GM19397 (cell line): ENCODE results near the gene HERPUD2.
"Not testable (repeated sequence)": the region's sequence is repeated elsewhere in the genome, so short reads cannot be mapped to it uniquely, and the experiment has no call there.

Experiments
- ATAC-seq: cut with Tn5 transposase; IDR thresholded peaks from one replicate; pipeline ENCODE4 v1.9.1; 2021; ENCODE audit warnings: mild to moderate bottlenecking, moderate library complexity; ENCODE audit not compliant: unreplicated experiment

Gene HERPUD2

GRCh38 chr7:35714862-35715261 is 19.9 kb upstream of the HERPUD2 start:
- ATAC-seq, result no peak

- no peak for ATAC-seq
Observed at GRCh38 chr7:35714407-35714806, 19.5 kb upstream of the HERPUD2 start.

DNA sequence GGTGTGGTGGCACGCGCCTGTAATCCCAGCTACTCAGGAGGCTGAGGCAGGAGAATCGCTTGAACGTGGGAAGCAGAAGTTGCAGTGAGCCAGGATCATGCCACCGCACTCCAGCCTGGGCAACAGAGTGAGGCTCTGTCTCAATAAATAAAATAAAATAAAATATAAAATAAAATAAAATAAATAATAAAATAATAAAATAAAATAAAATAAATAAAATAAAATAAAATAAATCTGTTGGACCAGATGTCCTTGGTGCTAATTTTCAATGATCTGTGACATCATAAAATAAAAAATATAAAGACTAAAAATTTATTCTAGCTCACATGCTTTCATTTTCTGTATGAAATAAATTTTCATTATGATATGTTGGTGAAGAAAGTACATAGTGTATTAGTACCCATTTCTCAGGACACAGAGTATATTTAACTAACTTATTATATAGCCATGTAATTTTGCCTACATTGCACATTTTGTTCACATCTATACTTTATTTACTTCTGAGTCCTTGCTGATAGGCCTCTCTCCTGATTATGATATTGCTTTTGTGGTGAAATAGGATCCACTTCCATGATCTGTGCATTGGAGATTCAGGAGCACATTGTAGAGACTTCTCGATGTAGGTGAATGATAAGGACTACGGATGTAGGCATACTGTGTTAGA is 17.8 kb upstream of the HERPUD2 start:
- no peak for ATAC-seq

GRCh38 chr7:35707422-35707821 is 12.5 kb upstream of the HERPUD2 start:
- ATAC-seq, result no peak

GRCh38 chr7:35705932-35706461 is 11.1 kb upstream of the HERPUD2 start:
- ATAC-seq, result no peak

DNA sequence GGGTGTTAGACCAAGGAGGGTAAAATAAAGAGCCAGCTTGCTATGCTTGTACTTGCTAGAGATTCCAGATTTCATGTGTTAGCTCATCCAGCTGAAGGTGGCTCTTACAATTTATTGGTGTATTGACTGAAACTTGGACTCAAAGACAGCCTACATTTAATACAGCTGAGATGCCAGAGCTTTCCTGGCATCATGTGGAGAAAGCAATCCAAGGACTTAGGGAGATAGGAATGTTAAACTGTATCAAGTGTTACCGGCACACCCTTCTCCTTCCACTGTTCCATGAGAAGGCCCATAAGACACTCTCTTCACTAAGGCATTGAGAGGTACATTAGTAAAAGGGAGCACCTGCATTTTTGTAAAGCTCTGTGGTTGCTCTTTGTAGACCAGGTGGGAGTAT is 9.3 kb upstream of the HERPUD2 start:
- no peak for ATAC-seq

- no peak for ATAC-seq
Observed at GRCh38 chr7:35702541-35702940, 7.6 kb upstream of the HERPUD2 start.

DNA sequence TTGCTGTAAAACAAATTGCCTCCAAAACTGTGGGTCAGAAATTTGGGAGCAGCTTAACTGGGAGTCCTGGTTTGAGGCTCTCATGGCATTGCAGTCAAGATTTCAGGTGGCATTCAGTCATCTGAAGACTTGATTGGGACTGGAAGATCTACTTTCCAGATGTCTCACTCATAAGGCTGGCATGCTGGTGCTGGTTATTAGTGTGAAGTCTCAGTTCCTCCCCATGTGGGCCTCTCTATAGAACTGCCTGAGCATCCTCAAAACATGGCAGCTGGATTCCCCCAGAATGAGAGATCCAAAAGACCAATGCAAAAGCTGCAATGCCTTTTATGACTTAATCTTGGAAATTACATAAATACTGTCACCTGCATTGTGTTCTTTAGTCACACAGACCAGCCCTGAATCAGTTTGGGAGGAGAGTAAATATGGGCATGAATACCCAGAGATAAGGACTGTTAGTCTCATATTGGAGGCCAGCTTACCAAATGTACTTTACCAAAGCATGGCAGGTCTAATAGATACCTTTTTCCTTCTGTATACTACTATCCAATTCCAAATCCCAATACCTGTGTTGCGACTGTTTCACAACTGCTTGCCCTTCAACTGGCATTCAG is 6.5 kb upstream of the HERPUD2 start:
- ATAC-seq, result peak; percentile 61

- ATAC-seq, result no peak
Observed at GRCh38 chr7:35700865-35701264, 5.9 kb upstream of the HERPUD2 start.

- no peak for ATAC-seq
Observed at GRCh38 chr7:35700333-35700732, 5.4 kb upstream of the HERPUD2 start.

GRCh38 chr7:35699796-35700305 is 4.9 kb upstream of the HERPUD2 start:
- ATAC-seq, result no peak

DNA sequence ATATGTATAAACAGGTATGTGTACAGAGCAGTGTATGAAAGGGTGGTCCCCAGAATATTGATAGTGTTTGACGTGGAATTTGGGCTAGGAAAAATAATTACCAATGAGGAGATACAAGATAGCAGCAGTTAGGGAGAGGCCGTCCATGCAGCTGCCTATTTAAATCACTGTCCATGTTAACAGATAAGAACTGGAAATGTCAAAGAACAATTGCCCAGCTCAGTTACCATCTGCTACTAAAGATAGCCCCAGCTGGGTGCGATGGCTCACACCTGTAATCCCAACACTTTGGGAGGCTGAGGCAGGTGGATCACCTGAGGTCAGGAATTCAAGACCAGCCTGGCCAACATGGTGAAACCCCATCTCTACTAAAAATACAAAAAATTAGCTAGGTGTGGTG is 3.4 kb upstream of the HERPUD2 start:
- ATAC-seq, result not testable (repeated sequence)

GRCh38 chr7:35697414-35698175 is 2.7 kb upstream of the HERPUD2 start:
- no peak for ATAC-seq

- no peak for ATAC-seq
Observed at GRCh38 chr7:35695987-35696386, 1.1 kb upstream of the HERPUD2 start.

DNA sequence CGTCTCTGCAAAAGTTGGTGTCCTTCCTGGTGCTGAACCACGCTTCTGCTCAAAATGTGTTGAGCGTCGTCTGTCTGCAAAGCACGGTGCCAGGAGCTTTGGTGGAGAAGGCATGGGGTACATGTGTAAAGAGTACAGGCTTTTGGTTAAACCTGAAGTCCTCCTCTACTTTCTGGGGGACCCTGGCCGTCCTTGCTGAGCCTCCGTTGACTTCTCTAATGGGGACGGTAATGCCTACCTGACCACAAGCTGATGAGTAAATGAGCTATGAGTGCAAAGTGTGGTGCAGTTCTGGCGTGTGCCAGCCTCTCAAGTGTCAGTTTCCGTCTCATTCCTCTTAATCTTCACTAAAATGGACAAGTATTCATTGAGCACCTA is 527 bp upstream of the HERPUD2 start:
- ATAC-seq, result peak; percentile 1

DNA sequence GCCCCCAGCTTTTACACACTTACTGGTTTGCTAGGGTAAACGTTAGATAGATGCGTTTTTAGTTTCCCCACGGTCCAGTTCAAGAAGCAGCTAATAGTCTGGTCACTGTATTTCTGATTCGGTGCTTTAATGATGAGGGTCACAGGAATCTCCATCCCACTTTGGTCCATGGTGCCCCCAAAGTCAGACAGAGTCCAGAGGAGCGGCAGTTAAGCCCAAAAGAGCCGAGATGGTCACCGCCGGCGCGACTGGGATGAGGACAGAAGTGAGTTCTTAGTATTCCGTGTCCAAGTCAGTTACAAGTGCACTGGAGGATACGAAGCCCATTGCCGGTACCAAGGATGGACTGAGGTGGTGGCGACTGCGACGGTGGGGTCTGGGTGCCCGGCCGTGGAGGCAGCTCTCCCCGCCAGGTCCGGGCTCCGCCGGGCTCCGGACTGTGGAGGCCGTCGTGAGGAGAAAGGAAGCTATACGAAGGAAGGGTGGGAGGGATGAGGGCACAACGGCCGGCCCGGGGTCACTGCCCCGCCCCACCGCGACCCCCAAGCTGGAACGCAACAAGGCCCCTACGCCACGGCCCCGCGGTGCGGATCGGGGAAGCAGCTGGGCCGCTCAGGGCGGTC is 663 bp downstream of the HERPUD2 start:
- ATAC-seq, result peak; percentile 16

DNA sequence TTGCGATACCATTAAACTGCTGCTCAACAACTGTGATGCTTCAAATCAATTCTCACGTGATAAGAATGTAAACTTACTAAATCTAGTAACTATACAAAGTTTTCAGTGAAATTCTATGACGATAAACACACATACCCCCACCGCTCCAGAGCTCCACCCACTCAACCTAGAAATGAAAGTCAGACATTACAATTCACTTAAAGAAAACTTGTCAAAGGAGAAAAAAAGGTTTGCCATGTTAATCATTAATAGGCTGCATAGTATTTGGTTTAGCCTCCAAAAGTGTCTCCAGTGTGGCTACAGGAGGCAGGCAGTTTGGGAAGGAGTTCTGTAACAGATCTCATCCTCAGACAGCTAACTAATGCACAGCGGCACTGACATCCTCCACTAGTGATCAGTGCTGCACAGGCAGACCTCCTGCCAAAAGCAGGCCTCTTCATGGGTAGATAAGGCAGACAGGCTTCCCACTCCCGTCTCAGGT is 3.1 kb downstream of the HERPUD2 start:
- no peak for ATAC-seq

DNA sequence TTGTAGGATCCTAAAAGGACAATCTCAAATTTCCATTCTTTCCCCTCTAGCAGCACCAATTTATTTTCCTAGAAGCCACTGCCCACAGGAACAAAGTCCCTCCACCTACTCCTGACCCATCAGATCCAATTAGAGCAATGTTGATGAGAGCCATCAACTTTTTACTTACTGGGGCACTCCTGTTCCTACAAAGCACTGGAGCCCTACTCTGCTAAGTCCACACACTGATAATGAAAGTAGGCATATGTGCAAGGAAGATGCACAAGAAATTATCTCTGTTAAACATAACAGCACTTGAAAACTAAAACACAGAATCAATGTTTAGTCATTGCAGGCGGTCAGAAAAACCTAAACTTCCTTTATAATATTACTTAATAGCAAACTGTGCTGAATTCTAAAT is 3.6 kb downstream of the HERPUD2 start:
- ATAC-seq, result no peak

- not testable (repeated sequence) for ATAC-seq
Observed at GRCh38 chr7:35690614-35691013, 4.3 kb downstream of the HERPUD2 start.

GRCh38 chr7:35685781-35686180 is 9.2 kb downstream of the HERPUD2 start:
- ATAC-seq, result no peak
